HG03045 (cell line): ENCODE measurements around the gene PRMT7.

Experiments used
- ATAC-seq: cut with Tn5 transposase; IDR thresholded peaks from one replicate; pipeline ENCODE4 v1.9.1; 2021; ENCODE audit warnings: mild to moderate bottlenecking, moderate library complexity; ENCODE audit not compliant: unreplicated experiment

The PRMT7 gene

DNA sequence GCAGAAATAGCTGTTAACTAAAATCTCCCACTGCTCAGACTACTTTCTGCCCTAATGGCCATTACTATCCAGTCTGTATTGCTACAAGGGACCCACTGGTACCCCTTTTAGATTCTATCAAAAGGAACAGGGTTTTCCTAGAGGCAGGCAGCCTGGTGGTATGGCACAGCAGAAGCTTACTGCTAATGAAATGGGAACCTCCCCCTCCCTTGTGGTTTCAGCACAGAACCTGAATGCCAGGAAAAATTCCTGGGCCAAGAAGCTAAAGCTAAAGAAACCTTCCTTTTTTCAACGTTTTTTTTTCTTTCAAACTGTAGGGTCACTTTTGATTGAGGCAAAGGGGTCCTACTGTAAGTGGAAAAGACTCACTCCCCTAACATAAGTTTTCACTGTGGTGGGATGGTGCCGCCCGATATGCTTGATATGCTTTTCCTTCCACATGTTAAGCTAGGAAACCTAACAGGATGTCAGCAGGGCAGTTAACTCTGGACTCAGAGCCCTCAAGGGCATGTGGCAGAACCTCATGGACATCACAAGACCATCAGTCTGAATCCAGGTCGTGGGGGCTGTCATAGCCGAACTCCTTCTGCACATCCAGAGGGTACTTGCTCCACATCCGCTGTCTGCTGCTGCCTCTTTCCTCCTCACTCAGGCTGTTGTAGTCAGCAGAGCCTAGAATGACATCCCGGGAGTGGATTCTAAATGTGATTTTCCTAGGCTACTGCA lies 9.9 kb upstream of the PRMT7 start:
- ATAC-seq = no peak

GRCh38 chr16:68306633-68307032 lies 4.2 kb upstream of the PRMT7 start:
- no peak for ATAC-seq

DNA sequence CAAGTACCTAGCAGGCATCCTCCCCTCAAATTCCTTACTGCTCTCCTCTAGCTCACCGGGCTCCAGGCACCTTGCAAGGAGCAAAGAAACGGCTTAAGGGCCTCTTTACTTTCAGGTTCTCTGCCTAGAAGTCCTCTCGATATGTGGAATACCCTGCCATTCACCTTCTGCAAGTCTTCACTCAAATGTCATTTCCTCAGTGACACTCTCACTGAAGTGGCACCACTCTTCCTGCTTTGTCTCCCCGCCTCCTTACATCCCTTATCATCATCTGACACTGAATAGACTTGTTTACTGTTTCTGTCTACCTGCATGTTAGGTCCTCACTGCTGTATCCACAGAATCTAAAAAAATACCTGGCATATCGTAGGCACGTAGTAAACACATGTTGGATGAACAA lies 1.0 kb upstream of the PRMT7 start:
- no peak for ATAC-seq

DNA sequence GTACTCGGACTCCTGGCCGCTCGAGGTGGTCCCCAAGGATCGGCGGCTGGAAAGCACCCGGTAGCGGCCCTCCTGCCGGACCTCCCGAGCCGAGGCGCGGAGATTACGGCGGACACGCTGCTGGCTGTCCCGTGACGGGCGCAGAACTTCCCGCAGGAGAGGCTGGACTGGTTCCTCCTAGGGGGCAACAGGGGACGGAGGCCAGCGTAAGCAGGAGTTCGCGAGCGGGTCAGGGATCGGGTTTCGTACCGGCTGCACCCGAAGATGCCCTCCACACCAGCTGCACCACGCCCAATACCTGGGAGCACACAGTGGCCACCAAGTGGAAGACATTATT lies 414 bp upstream of the PRMT7 start:
- ATAC-seq = peak; percentile 29

- no peak for ATAC-seq
Measured at GRCh38 chr16:68313116-68313515, 2.3 kb downstream of the PRMT7 start.

DNA sequence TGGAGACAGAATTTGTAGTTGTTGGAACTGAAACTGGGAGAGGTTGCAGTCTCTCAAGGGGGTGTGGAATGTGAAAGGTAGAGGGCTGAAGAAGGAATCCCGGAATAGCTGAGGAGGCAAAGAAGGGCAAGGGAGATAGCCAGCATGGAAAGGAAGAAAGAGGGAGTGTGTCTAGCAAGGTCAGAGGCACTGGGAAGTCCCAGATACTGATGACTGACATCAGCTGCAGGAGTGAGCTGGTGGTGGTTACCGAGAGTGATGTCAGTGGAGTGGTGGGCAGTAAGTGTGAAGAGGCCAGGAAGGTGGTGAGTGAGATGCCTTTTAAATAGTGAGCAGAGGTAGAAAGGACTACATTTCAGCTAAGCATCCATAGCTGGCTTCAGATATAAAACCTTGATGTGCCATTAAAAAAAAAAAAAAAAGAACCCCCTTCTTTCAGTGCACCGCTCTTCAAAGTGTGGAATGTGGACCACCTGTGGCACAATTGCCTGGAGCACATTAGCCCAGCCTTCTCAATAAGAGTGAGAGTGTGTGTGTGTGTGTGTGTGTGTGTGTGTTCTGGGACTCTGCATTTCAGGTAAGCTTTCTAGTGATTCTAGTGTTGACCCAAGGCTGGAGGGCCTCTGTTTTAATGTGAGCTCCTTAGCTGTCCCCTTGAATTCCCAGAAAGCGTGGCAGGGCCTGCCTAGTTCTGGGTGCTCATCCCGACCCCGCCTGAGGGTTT lies 8.5 kb downstream of the PRMT7 start:
- ATAC-seq = no peak

GRCh38 chr16:68324336-68324735 lies 13.5 kb downstream of the PRMT7 start:
- no peak for ATAC-seq

GRCh38 chr16:68324780-68325357 lies 14.1 kb downstream of the PRMT7 start:
- no peak for ATAC-seq

GRCh38 chr16:68328151-68328859 lies 17.5 kb downstream of the PRMT7 start:
- peak; percentile 61 for ATAC-seq

DNA sequence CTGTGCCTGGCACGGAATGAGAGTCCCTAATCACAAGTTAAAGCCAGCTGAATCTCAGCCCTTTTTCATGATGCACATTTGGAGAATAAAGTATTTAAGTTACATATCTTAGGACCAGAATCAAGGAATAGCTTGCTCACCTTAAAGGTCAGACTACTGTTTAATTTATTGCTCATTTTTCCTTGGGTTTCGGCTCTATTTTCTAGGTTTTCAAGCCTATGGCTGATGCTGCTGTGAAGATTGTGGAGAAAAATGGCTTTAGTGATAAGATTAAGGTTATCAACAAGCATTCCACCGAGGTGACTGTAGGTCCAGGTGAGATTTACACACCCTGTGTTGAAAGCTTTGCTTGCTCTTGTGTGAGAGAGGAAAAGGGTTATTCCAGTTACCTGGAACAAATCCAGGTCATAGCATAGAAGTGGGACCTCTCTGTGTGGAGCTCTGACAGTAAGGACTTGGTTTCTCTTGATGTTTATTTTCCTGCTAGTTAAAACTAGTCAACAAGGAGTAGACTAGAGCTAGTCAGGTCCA lies 18.1 kb downstream of the PRMT7 start:
- ATAC-seq = no peak

DNA sequence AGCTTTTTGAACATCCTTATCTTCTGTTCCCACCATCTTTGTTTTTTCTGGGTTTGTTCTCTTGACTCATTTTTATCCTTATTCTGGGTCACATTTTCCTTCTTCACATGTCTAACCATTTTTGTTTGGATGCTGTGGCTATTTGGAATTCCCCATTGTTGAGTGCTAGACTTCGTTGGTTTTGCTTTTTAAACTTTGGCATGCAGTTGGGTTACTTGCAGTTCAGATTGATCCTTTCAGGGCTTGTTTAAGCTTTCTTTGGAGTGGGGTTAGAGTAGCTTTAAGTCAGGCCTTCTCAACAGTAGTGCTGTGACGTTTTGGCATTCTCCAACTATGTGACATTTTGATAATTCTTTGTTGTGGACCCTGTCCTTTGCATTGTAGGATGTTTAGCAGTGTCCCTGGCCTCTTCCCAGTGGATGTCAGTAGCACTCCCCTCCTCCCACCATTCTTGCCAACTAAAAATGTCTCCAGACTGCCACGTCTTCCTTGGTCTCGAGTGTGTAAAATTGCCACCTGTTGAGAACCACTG lies 21.1 kb downstream of the PRMT7 start:
- ATAC-seq = no peak

DNA sequence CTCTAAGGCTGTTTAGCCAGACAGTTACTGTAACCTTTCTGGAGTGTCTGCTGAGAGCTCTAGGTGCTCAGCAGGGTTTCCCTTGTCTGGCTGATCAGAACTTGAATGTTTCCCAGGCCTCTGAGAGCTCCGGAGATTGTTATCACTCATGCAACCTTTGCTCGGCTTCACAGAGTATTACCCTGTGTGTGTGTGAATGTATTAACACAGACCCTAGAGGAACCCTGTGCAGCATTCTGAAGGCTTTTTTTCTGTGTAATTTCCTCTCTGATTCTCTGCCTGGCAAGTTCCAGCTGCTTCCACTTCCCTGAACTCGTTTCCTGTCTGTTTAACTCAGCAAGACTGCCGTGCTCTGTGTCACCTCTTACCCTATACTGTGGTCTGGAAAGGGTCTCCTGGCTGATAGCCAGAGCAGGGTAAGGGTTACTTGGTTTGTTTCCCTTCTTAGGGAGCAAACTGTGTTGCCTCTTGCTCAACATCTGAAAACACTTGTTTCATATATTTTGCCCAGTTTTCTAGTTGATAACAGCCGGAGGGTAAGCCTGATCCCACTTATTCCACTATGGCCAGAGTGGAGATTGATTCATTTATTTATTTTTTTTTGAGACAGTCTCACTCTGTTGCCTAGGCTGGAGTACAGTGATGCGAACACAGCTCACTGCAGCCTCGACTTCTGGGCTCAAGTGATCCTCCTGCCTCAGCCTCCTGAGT lies 21.7 kb downstream of the PRMT7 start:
- no peak for ATAC-seq

DNA sequence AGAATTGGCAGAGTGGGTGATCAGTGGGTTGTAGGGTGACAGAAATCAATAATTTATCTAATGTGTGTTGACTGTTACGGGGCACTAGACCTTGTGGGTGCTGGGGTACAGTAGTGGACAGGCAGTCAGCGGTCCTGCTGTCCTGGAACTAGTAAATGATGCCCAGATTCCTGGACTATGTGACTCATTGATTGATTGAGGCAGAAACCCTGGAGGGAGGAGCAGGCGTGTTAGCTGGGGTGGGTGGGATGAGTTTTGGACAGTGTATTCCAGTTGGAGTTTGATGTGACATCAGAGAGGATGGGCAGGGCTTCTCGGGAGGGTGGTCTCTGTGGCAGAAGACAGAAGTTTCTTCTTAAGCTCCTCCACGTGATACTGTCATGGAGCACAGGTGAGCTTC lies 24.4 kb downstream of the PRMT7 start:
- ATAC-seq = no peak

- ATAC-seq = no peak
Measured at GRCh38 chr16:68338326-68339119, 27.7 kb downstream of the PRMT7 start.

GRCh38 chr16:68339214-68339613 lies 28.4 kb downstream of the PRMT7 start:
- no peak for ATAC-seq

DNA sequence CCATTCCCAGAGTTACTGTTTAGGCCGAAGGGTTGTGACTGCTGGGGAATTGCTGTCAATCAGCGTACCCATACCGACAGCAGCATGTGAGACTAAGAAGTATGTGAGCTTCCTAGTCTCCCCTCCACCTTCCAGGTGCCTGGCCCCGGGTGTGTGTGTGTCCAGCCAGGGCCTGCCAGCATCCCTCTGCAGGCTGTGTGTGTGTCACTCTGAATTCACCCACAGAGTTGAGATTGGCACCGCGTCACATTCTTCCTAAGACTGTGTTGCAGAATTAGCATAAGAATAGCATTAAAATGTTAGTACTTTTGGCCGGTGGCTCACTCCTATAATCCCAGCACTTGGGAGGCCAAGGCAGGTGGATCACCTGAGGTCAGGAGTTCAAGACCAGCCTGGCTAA lies 31.8 kb downstream of the PRMT7 start:
- no peak for ATAC-seq

DNA sequence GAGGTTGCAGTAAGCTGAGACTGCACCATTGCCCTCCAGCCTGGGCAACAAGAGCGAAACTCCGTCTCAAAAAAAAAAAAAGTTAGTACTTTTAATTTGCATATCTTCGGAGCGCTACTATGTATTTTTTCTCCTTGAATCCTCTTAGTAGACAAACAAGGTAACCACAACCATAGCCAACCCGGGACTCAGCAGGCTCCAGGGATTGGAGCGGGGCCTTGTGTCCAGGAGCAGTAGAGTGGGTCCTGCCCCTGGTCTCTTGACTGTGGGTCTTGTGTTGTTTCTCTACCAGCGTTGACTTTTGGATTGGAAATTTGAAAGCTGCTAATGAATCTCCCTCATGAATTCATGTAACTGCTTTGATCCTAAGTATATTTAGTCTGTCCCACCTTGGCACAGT lies 32.3 kb downstream of the PRMT7 start:
- ATAC-seq = no peak

GRCh38 chr16:68344252-68344651 lies 33.4 kb downstream of the PRMT7 start:
- no peak for ATAC-seq

- no peak for ATAC-seq
Measured at GRCh38 chr16:68345351-68345810, 34.6 kb downstream of the PRMT7 start.
